Ovary (tissue), 3 donors: Measurements from ENCODE around the gene TRIO.

Experiments used
- EP300 ChIP-seq: sonication (generic); formaldehyde crosslinking; IDR thresholded peaks from one replicate; pipeline ENCODE4 v1.6.1; 2017; ENCODE audit warnings: antibody characterized with exemption
- POLR2A ChIP-seq: fragments of 450-650 bp; IDR thresholded peaks from one replicate; pipeline ENCODE4 v1.6.1; 2017; ENCODE audit warnings: antibody characterized with exemption, mild to moderate bottlenecking, moderate library complexity
- TF ChIP-seq, protein P1 (sequence below), 3 donors: fragments of 450-650 bp in 2 of 3; fragments of 200-600 bp in 1 of 3; IDR thresholded peaks; one replicate each; pipeline versions ENCODE4 v1.5.1 to v1.8.0; 2016 to 2022; ENCODE audit warnings: antibody characterized with exemption in 3 of 3, mild to moderate bottlenecking in 1 of 3
- donor health status: DM: no; HTN: no; CAD: no.

DNA sequence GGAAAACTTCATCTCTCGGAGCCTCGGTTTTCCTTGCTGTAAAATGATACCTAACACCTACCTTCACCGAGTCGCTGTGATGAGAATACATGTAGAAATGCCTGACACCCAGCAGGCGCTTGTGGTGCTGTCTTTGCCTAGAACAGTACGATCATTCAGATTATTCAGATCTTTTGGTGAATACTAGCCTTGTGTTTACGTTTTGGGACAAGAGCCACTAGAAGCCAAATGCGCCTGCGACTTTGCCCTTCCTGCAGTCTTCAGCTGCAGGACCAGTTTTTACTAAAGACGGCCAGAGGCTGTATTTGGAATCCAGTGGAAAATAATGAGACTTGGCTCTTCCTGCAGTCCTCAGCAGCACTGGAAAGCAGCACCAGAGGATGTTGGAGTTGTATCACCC lies 189.6 kb downstream of the TRIO start:
- no peak for TF ChIP-seq EP300
- TF ChIP-seq, protein P1, sequence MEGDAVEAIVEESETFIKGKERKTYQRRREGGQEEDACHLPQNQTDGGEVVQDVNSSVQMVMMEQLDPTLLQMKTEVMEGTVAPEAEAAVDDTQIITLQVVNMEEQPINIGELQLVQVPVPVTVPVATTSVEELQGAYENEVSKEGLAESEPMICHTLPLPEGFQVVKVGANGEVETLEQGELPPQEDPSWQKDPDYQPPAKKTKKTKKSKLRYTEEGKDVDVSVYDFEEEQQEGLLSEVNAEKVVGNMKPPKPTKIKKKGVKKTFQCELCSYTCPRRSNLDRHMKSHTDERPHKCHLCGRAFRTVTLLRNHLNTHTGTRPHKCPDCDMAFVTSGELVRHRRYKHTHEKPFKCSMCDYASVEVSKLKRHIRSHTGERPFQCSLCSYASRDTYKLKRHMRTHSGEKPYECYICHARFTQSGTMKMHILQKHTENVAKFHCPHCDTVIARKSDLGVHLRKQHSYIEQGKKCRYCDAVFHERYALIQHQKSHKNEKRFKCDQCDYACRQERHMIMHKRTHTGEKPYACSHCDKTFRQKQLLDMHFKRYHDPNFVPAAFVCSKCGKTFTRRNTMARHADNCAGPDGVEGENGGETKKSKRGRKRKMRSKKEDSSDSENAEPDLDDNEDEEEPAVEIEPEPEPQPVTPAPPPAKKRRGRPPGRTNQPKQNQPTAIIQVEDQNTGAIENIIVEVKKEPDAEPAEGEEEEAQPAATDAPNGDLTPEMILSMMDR (IDR thresholded peaks at IDR 0.05) = no peak
- no peak for TF ChIP-seq POLR2A
